ENCODE results near the gene CXorf58. TPM values are rescaled to one million over a fixed set of nuclear protein-coding genes. Genes with fewer than 3 reads are reported as not detected.
A peak's percentile ranks its signal among the peaks of the same experiment; 100 is the strongest.
"Not testable (repeated sequence)": the region's sequence is repeated elsewhere in the genome, so short reads cannot be mapped to it uniquely, and the experiment has no call there.

CXorf58 gene
- total RNA-seq = under 1 TPM in 1 of 4 donors, not detected in 3; 0.26 TPM

GRCh38 chrX:23907498-23908218 is at the start of gene CXorf58, which contains the start of gene APOO:
TSS of gene CXorf58 (plus strand) at chrX:23908006. CDS start at chrX:23910303, 2,297 bp downstream.
TSS of gene APOO (minus strand) at chrX:23907938. CDS start at chrX:23907702, 236 bp downstream.
- intact Hi-C loops (cut with DNase I; ENCODE audit: low total_unique reads) = loop anchor here (10.0 kb wide), 1 partner anchor 133 kb away; no protein-coding TSS in a partner anchor
- 2 to 43% methylated on average over 13 to 67 of the region's 81 CpGs for WGBS, 2 donors
- H3K4me3 ChIP-seq (ENCODE audit: low read depth, poor library complexity, severe bottlenecking) = peak within 1 kb of the TSS; percentile 45
- TF ChIP-seq CTCF (IDR thresholded peaks at IDR 0.05) (peak in 1 of 3 donors; percentile 57), POLR2A (IDR thresholded peaks at IDR 0.05) (no peak)
- peak; percentile 80 to 97 for DNase-seq (ENCODE audit: low spot score in 2 of 2)

- H3K4me3 ChIP-seq (ENCODE audit: low read depth, poor library complexity, severe bottlenecking); intact Hi-C loops (cut with DNase I; ENCODE audit: low total_unique reads): not testable (repeated sequence)
These were observed 48.6 kb upstream of the CXorf58 start for GRCh38 chrX:23859238-23859637.

GRCh38 chrX:23861215-23861896 is 46.5 kb upstream of the CXorf58 start:
- DNase-seq (ENCODE audit: low spot score in 2 of 2) = no peak
- intact Hi-C loops (cut with DNase I; ENCODE audit: low total_unique reads) = no loop called here
- H3K4me3 ChIP-seq (ENCODE audit: low read depth, poor library complexity, severe bottlenecking) = no peak overlapping the region
- TF ChIP-seq POLR2A (IDR thresholded peaks at IDR 0.05) = no peak
- no peak for TF ChIP-seq CTCF (IDR thresholded peaks at IDR 0.05)
- 89 to 94% methylated on average over 6 of the region's 6 CpGs for WGBS, 2 donors

More at GRCh38 chrX:23859238-23859637, 48.6 kb upstream of the CXorf58 start:
- WGBS, 2 donors = 86 to 96% methylated on average over 7 of the region's 7 CpGs
- not testable (repeated sequence) for DNase-seq (ENCODE audit: low spot score in 2 of 2)

GRCh38 chrX:23861952-23862351 is 45.9 kb upstream of the CXorf58 start:
- WGBS, 2 donors = 72 to 96% methylated on average over 2 of the region's 2 CpGs
- intact Hi-C loops (cut with DNase I; ENCODE audit: low total_unique reads); H3K4me3 ChIP-seq (ENCODE audit: low read depth, poor library complexity, severe bottlenecking); DNase-seq (ENCODE audit: low spot score in 2 of 2): not testable (repeated sequence)

- TF ChIP-seq CTCF (IDR thresholded peaks at IDR 0.05) = no peak
- TF ChIP-seq POLR2A (IDR thresholded peaks at IDR 0.05) = no peak
- DNase-seq (ENCODE audit: low spot score in 2 of 2) = peak in 1 of 2 donors; percentile 61
- intact Hi-C loops (cut with DNase I; ENCODE audit: low total_unique reads) = no loop called here
- H3K4me3 ChIP-seq (ENCODE audit: low read depth, poor library complexity, severe bottlenecking) = no peak overlapping the region
- WGBS, 2 donors = 94 to 100% methylated on average over 5 of the region's 5 CpGs
These were observed 43.0 kb upstream of the CXorf58 start for GRCh38 chrX:23864742-23865326.

- intact Hi-C loops (cut with DNase I; ENCODE audit: low total_unique reads) = no loop called here
- no peak overlapping the region for H3K4me3 ChIP-seq (ENCODE audit: low read depth, poor library complexity, severe bottlenecking)
- 51 to 70% methylated on average over 2 of the region's 2 CpGs for WGBS, 2 donors
- no peak for DNase-seq (ENCODE audit: low spot score in 2 of 2)
- TF ChIP-seq CTCF (IDR thresholded peaks at IDR 0.05) (no peak), POLR2A (IDR thresholded peaks at IDR 0.05) (no peak)
These were observed 37.8 kb upstream of the CXorf58 start for GRCh38 chrX:23870041-23870440.
